HTERT RPE-1 (cell line): ENCODE data around the gene SDS.

ENCODE experiments used
- in situ Hi-C: fragments of 300-500 bp; cut with MboI; formaldehyde crosslinking; loops from 4 replicates; pipeline ENCODE4 v1.14.3; 2020; ENCODE audit warnings: low sequenced_read_pairs

The SDS gene, protein sequence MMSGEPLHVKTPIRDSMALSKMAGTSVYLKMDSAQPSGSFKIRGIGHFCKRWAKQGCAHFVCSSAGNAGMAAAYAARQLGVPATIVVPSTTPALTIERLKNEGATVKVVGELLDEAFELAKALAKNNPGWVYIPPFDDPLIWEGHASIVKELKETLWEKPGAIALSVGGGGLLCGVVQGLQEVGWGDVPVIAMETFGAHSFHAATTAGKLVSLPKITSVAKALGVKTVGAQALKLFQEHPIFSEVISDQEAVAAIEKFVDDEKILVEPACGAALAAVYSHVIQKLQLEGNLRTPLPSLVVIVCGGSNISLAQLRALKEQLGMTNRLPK

DNA sequence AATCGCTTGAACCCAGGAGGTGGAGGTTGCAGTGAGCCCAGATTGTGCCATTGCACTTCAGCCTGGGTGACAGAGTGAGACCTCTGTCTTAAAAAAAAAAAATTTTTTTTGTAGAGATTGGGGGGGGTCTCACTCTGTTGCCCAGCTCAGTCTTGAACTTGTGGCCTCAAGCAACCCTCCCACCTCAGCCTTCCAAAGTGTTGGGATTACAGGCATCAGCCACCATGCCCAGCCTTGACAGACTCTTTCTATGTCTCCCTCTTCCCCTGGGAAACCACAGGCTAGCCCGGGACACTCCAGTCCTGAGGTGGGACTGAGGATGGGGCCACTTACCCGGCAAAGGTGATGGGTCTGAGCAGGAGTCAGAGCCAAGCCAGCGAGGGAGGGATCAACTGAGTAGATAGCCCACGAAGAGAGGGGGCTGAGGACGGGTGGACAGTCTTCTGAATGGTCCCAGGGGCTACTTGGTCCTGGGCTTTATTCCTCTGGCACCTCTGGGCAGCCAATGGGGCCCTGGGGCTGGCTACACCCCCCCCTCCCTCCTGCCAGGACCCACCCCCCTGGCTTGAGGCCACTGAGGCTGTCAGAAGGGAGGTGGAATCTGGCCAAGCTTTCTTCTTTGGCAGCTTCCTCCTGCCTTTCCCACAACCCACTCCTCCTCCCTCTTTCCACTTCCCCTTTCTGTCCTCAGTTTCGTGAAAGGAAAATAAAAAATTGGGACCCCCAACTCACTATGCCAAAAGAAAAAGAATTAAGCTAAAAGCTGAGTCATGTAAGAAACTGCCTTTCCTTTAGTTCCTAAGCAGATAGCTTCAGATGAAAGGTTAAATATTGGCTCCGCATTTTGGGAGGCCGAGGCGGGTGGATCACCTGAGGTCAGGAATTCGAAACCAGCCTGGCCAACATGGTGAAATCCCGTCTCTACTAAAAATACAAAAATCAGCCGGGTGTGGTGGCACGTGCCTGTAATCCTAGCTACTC lies at the start of gene SDS:
Gene SDS (minus strand): TSS at position 453 of the 981 bp plus-strand sequence. CDS start 4,179 bp downstream, outside the sequence.
- in situ Hi-C loops: no loop called here

DNA sequence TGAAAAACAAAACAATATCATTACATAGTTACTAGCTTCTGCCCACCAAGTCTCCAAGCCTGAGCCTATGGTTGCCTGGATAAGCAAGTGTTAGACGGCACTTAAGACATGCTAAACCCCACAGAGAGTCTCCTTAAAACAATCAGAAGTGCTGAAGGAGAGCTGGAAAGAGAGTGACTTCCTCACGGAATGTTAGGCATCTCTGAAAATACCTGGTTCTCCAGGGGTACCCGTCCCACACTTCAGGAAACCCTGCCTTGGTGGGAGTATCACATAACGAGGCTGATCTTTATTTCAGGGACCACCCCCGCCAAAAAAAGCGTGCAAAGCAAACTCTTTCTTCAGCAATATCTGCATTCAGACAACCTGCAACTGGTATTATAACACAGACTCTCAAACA lies 49.6 kb upstream of the SDS start:
- in situ Hi-C loops: no loop called here

DNA sequence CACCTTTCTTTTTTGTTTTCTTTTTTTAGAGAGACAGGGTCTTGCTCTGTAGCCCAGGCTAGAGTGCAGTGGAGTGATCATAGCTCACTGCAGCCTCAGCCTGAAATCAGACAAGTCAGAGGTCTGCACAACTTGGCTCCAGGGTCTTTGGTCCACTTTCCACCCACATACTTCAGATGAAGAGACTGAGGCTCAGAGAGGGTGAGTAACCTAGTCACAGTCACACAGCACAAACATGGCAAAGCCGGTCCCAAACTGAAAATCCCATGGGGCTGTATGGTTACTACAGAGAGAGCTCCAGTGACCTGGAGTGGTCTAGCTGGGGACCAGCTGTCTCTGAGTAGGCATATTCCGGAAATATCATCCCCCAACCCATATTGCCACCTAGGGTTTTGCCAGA lies 48.8 kb upstream of the SDS start:
- in situ Hi-C loops: no loop called here

DNA sequence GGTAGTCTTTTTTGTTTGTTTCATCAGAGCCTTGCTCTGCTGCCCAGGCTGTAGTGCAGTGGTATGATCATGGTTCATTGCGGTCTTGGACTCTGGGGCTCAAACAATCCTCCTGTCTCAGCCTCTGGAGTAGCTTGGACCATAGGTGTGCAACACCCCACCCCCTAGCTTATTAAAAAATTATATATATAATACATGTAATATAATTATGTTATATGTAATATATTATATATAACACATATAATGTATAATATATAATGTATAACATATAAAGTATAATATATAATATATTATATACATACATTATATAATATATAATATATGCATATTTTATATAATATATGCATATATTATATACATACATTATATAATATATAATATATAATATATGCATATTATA lies 46.2 kb upstream of the SDS start:
- in situ Hi-C loops: no loop called here

DNA sequence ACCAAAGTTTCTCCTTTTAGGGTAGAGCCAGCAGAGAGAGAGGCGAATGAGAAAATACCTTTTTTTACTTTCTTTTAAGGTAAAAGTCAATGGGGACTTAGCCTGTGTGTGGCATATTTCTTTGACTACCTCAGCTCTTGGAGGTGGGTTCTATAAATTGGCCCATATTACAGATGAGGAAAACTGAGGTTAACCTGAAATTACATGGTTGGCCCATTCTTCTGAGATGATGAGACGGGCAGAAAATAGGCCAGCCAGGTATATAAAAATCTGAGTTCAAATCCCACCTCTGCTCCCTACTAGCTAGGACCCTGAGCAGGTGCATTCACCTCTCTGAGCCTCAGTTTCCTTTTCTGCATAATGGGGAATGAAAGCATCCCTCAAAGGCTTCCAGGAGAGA lies 45.6 kb upstream of the SDS start:
- in situ Hi-C loops: no loop called here

DNA sequence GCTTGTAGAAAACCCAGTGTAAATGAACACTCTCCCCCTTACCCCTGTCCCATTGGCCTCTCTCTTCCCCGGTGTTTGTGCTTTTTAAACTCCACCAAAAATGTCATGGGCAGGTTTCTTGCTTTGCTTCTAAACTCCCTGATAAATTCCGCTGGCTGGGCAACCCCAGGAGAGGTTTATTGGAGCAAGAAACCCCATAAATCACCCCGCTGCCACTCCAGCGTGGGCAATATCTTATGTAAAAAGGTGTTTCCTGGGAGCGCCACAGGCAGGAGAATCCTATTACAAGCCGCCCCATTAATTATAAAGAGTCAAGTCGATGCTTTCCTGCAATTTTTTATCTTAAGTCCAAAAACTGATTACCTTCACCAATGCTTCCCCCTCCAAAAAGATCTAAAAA lies 45.2 kb upstream of the SDS start:
- in situ Hi-C loops: no loop called here

DNA sequence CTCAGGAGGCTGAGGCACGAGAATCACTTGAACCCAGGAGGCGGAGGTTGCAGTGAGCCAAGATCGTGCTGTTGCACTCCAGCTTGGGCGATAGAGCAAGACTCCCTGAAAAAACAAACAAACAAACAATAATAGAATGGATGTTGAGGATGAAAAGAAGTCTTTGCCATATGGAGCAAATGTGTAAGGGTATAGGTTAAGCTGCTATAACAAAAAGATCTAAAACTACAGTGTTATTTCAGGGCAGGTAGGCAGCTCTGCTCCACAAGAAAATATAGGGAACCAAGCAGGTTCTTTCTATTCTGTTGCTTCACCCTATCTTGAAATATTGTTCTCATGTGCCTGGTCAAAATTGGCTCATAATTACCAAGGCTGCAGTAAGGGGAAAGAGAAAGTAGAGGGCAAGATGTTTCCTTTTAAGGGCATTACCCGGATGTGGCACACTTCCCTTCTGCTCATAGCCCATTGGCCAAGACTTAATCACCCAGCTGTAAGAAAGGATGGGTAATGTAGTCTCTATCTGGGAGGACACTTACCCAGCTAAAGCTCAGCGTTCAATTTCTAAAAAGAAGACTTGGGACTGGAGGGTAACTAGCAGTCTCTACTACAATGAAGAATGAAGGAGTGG lies 42.0 kb upstream of the SDS start:
- in situ Hi-C loops: no loop called here

DNA sequence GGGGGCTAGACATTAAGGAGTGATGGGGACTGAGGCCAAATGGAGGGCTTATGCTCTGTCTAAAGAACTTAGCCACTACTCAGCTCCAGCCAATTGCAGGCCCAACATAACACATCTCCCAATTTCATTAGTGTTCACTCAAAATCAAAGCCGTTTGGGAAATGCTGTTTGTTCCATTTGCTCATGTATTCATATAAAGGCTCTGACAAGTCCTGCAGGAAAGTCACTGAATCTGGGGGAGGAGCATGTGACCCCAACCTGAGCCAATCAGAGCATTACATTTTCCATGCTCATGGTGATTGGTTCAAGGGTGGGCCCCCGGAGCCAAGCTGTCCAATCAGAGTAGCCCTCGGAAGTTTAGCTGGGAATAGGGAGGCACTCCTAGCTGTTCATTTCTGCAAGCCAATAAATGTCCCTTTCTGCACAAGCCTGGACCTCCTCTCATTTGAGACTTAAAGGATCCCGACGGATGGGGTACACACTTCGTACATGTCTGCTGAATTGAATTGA lies 39.4 kb upstream of the SDS start:
- in situ Hi-C loops: no loop called here

DNA sequence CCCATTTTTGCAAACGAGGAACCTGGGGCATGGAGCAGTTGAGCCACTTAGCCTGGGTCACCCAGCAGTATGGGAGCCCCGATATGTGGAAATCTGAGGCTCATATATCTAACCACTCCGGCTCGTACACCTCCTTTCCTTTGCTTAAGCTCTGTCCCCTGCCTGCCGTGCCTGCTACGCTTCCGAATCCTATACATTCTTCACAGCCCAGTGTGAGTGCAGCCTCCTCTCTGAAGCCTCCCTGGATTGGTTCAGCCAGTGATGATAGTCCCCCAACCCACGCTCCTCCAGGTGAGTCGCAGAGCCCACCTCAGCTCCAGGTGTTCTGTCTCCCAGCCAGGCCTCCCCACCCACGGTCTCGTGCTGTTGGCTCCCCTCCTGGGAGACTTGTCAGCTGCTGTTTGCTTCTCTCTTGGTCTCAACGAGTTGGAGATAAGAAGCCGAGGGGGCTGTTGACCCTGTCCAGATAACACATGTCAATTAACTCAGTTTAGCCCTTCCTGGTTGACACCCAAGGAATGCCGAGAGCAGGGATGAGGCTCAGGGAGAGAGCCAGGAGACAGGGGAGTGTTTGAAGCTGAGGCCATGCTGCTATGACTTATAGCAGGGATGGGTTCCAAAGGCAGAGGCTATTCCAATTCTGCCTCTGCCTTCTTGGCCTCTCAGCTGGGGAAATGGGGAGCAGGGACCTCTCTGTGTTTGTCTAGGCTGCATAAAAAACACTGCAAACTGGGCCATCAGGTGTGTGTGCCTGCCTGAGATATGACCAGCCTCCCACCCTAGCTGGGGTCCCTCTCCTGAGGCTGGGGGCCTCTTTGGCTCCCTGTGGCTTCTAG lies 37.5 kb upstream of the SDS start:
- in situ Hi-C loops: no loop called here

DNA sequence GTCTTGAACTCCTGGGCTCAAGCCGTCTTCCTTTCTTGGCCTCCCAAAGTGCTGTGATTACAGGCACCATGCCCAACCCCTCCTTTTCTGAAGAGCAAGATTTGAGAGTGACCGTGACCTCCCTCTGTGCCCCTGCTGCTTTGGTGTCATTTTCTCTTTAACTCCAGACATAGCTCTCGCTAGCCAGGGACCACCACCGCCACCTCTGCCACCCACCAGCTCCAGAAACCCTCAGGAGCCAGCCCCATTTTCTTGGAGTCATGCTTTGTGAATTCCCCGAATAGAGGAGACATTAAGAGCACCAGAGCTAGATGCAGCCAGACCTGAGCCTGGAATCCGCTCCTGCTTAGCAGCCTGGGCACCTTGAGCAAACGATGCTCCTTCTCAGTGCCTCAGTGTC lies 36.6 kb upstream of the SDS start:
- in situ Hi-C loops: no loop called here

DNA sequence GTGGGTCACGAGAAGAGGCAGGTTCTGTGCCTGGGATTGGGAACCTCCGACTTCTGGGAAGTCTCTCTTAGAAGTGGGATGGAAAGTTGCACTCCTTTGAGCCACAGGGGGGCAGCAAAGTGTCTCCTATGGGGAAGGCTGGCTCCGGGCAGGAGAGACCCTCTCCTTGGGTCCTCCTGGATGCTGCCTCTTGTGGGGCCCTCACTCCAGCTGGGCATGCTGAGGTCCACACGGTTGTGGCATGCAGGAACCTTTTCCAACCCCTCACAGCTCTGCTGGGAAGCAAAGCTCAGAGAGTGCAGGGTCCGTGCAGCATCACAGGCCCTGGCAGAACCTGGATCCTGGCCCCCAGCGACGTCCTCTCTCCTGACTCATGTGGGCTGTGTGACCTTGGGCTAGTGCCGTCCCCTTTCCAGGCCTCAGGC lies 35.9 kb upstream of the SDS start:
- in situ Hi-C loops: no loop called here

DNA sequence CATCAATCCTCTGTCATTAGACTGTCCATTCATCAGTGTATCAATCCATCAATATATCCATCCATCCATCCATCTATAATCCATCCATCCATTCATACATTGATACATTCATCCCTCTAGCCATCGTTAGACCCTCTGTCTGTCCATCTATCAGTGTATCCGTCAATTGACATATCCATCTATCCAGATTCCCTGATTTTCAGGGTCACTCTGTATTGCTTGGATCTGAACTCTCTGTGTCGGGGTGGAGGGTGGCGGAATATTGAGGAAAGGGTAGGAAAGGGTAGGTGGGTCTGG lies 35.6 kb upstream of the SDS start:
- in situ Hi-C loops: no loop called here

DNA sequence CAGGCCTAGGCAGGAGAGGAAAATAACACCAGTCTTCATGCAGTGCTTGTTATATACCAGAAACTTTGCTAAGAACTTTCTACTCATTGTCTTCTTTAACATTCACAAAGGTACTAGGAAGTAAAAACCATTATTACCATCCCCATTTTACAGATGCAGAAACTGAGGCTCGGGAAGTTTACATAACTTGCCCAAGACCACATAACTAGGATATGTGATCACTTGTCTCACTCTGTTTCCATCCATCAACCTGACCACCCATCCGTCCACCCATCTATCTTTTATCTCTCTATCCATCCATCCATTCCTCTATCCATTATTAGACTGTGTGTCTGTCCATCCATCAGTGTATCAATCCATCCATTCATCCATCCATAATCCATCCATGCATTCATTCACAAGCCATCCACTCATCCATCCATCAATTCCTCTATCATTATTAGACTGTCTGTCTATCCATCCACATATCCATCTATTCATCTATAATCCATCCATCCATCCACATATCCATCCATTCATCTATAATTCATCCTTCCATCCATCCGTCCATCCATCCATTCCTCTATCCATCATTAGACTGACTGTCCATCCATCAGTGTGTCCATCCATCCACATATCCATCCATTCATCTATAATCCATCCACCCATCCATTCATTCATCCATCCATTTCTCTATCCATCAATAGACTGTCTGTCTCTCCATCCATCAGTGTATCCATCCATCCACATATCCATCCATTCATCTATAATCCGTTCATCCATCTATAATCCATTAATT lies 35.0 kb upstream of the SDS start:
- in situ Hi-C loops: no loop called here

DNA sequence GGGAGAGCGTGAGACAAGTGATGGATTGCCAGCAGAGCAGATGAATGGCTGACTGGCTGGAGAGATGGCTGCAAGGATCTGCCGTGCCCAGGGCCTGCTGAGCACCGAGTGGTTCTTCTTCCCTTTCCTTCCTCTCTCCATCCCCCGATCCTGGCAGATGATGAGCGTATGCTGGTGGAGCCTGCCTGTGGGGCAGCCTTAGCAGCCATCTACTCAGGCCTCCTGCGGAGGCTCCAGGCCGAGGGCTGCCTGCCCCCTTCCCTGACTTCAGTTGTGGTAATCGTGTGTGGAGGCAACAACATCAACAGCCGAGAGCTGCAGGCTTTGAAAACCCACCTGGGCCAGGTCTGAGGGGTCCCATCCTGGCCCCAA lies 34.0 kb upstream of the SDS start:
- in situ Hi-C loops: no loop called here

DNA sequence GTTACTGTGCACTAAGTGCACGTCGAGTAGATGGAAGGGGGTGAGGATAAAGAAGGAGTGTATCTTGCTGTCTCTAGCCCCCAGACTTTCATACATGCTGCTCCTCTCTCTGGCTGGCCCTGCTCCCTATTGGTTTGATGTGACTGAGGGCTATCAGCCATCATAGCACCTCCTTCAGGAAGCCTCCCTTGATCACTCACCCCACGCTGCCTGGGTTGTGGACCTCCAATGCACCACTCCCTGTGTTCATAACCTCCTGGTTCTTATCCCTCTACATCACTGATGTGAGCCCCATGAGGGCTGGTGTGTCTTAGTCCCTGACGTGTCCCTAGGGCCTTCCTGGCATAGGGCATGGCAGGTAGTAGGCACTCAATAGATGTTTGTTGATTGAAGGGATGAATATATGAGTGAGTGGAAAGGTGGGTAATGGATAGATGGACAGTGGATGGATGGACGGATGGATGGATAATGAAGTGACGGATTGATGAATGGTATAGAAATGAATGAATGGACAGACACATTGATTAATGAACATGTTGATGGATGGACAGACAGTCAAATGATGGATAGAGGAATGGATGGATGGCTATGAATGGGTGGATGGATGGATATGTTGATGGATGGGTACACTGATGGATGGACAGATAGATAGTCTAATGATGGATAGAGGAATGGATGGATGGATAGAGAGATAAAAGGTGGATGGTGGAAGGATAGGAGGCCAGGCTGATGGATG lies 33.5 kb upstream of the SDS start:
- in situ Hi-C loops: no loop called here

DNA sequence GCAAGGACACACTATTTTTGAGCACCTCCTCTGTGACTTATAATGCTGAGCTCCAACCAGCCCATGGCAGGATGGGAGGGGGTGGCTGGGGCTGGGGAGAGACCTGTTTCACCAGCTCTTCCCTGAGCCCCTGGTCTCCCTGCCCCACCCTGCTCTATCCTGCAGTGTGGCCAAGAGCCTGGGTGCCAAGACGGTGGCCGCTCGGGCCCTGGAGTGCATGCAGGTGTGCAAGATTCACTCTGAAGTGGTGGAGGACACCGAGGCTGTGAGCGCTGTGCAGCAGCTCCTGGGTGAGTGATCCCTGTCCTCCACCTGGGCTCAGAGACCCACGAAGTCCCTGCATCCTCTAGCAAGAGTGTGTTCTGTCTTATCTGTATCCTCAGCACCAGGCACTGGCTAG lies 32.9 kb upstream of the SDS start:
- in situ Hi-C loops: no loop called here

DNA sequence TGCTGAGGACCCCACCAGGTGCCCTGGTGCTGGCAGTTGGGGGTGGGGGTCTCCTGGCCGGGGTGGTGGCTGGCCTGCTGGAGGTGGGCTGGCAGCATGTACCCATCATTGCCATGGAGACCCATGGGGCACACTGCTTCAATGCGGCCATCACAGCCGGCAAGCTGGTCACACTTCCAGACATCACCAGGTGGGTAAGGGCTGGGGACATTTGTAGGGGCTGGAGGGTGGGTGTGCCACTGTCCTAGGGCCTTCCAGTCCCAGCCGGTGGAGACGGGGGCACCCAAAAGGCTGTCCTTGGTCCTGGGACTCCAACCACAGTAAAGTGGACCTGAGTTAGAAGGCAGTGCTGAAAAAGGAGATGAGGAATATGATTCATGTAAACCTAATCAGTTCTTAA lies 31.7 kb upstream of the SDS start:
- in situ Hi-C loops: no loop called here

DNA sequence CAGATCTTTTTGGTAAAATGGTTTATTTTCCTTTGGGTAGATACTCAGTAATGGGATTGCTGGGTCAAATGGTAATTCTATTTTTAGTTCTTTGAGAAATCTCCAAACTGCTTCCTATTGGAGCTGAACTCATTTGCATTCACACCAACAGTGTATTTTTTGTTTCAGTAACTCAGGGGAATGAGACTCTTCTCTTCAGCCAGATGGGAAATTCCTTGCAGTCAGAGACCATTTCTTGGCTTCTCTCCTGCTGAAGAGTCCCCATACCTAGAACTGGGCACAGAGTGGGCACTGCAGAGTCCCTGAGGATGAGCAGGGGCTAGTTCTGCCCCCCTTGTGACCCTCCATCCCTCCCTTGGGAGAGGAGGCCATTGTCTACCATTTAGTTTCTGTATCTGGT lies 29.3 kb upstream of the SDS start:
- in situ Hi-C loops: no loop called here

DNA sequence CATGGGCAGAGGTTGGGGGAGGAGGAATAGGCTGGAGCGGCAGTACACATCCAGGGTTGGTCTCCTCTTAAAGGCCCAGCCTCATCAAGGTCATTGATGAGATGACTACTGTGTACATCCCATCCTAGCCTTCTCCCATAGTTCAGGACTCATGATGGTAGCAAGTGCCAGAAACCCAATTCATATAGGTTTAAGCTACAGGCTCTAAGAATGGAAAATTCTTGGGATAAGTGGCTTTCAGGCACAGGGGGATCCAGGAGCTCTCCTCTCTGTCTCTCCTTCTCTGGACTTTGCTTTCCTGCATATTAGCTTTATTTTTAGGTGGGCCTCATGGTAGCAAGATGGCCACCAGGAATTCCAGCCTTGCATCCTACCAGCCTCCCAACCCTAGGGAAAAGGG lies 24.8 kb upstream of the SDS start:
- in situ Hi-C loops: no loop called here
